ENCODE measurements around the gene FZD7.

Gene FZD7

DNA sequence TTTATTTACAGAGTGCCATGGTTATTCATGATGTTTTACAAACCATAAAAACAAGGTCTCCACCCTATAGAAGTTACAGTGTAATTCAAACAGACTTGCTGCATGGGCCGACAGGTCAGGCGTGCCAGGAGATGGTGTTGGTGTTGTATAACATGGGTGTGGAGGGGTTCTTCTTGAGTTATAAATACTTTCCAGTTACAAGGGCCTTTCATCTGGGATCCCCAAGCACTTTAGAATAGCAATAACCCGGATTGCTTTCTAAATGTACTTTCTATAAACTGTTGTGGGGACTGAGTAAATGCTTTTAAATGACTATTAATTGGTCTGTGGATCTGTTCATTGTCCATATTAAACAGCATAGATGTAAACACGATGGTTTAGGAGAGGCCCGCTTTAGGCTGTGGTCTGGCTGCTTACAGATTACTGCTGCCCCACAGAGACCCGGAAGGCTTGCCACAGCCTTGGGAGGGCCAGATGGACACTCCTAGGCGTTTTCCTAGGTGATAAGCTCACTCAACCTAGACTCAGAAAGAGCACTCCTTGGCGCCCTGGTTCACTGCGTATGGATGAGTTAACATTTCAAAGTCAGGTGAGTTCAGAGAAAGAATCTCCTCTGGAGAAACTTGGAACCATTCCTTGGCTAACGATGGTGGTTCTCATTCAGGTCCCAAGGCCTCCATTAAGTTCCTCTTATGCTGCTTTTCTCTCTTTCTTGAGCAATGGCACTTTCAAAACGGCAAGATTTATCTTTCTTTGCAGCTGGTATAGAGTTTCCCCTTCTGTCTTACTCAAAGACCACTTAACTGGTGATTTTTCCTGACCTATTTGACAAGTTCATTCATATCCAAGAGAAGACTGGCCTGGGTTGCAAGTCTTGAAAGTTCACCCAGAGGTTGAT, 35.8 kb downstream of the FZD7 start:
- no peak for DNase-seq

DNA sequence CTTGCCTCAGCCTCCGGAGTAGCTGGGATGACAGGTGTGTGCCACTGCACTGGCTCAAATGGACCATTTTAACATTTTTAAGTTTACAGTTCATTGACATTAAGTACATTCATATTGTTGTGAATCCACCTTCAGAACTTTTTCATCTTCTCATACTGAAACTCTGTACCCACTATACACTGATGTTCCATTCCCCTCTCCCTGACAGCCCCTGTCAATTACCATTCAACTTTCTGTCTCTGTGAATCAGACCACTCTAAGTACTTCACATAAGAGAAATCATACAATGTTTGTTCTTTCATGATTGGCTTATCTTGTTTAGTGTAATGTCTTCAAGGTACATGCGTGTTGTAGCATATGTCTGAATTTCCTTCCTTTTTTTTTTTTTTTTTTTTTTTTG, 37.5 kb downstream of the FZD7 start:
- no peak for DNase-seq

DNA sequence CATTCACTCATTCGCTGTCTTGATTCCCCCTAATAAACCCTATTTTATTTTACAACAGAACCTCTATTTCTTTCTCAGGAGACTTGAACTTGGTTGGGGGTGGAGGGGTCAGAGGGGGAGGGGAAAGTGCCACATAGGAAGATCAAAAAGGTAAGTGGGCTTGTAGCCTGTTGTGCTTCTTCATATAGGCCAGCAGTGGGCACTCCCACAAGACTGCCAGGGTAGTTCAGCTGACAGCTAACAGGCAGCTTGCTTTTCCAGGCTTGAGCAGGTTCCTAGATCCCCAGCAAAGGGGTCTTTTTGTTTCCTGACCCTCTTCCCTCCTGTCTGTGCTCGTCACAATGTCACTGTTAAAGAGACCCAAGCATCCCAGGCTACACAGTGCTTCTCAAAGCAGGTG, 38.6 kb downstream of the FZD7 start:
- no peak for DNase-seq

DNA sequence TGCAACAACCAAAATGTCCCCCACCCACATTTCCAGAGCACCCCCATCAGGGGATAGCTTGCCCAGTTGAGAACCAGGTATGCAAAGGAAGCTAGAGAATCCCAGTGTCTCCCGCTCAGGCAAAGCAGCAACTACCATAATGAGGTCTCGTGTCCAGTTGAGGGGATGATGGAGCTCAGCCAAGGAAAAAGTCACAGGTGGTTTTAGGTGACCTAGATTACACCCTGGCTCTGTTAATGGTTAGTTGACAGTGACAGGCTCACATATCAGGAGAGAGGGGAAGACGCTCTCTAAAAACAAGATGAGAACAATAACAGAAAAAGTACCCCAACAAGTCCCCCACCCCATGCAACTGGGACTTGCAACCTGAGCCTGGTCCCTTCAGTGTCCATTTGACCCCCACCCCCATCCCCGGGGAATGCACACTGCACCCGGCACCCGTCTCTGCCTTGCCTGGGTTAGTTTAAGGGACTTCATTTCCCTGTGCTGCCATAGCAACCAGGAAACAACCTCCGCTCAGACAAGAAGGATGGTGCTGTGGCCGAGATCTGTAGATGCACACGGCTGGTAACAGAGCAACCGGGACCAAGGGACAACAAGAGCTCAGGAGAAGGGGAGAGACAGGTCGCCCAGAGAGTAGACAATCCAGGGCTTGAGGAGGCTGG, 39.2 kb downstream of the FZD7 start, which contains the start of gene KIAA2012:
Gene KIAA2012, plus strand, starts transcription at position 519 of the 665 bp plus-strand sequence. CDS start 373 bp downstream, outside the sequence.
- DNase-seq = no peak

DNA sequence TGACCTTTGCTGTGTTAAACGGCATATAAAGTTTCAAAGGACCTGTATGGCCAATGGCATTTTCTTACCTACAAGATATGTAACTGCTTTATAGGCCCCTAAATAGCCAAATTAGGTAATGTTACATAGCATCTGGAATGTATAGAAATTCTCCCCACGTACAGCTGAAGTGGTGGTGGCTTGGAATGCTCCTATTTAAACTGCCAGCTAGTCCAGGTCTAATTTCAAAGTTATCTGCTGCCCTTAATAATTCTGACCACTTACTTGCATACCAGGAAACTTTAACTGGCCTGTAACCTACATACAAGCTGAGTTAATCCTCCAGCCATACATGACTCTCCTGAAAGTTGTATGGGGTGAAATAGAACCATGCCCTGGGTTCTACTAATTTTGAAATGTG, 40.7 kb downstream of the FZD7 start:
- DNase-seq = no peak

DNA sequence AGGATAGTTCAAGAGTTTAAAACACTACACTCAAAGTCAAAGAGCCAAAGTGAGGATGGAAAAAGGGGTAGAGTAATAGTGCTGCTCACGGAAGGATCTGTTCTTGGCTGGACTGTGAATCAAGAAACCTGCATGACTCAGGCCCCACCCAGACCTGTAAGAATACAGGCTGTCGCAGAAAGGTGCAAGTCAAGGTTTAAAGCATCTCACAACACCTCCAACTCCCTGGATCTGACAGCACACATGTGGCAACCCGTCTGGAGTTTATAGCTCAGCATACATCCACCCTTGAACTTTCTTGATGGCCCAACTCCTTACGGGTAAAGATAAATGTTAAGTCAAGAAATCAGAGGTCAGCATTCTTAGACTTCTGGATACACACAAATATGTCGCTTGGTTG, 45.7 kb downstream of the FZD7 start:
- no peak for DNase-seq

DNA sequence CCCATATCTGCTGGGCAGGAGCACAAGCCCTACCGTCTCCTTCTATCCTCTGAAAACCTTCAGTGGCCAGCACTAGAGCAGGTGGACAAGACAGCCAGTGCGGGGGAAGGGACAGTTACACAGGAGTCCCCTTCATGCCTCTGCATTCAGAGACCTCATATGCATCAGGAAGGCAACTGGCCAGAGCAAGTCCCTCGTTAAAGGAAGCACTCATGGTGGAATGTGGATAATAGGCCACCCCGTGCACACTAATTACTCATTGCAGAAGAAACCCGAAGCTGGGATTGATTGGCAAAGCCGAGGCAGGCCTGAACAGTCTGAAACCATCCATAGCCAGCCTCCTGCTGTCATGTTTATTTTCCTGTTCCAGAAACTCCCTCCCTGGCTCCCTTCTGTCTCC, 50.6 kb downstream of the FZD7 start:
- DNase-seq = no peak

Measured in NCI-H1436 treated with DMSO at 0.1 percent for 48 hours (cell line).